22Rv1 (cell line): ENCODE data around the gene ATP5PO.

Experiments
- H3K27ac ChIP-seq: fragments of 450-650 bp; 2 replicates; pipeline ENCODE4 v1.5.1; 2017
- CTCF ChIP-seq: fragments of 450-650 bp; IDR thresholded peaks from 2 replicates; pipeline ENCODE4 v1.5.1; 2017; ENCODE audit warnings: mild to moderate bottlenecking
- ZFX ChIP-seq: fragments of 450-650 bp; IDR thresholded peaks from 2 replicates; pipeline ENCODE4 v1.6.1; 2017; ENCODE audit warnings: antibody characterized with exemption, borderline replicate concordance

The ATP5PO gene

DNA sequence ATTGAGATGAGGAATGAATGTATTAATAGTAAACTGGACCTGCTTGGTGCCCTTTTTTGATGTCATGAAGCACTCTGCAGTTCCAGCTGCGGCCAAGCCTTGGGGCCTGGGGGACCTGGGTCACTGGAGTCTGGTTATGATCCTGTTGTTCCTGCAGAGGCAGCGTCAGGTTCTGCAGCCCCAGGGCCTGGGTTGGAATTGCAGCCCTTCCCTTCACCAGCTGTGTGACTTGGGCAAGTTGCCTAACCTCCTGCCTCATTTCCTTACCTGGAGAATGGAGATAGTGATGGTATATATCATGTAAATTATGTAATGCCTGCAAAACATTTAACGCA lies 9.1 kb upstream of the ATP5PO start:
- no peak overlapping the region for H3K27ac ChIP-seq
- TF ChIP-seq ZFX (no peak), CTCF (no peak)

GRCh38 chr21:33924079-33924765 lies 8.6 kb upstream of the ATP5PO start:
- no peak overlapping the region for H3K27ac ChIP-seq
- TF ChIP-seq CTCF (peak; percentile 84), ZFX (no peak)

GRCh38 chr21:33917421-33917820 lies 1.8 kb upstream of the ATP5PO start:
- TF ChIP-seq ZFX (no peak), CTCF (no peak)
- H3K27ac ChIP-seq, result no peak overlapping the region

GRCh38 chr21:33916200-33916567 lies 580 bp upstream of the ATP5PO start:
- H3K27ac ChIP-seq, result peak overlapping the region; percentile 65
- TF ChIP-seq ZFX, result no peak
- TF ChIP-seq CTCF, result no peak

DNA sequence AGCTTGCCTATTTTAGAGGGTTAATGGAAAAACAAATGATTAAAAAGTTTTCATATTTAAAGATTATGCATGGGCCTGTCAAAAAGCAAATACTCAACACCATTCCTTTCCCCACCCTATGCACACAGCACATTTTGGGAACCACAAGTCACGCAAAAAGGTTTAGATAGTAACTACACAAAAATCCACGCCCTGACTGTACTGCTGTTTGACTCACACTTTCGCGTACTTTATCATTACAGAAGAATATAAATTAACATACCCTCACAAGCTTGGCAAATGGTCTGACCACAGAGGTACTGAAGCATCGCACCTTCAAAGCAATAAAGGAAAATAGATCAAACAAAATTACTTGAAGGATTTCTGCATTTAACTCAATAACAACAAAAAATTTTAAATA lies 1.4 kb downstream of the ATP5PO start:
- H3K27ac ChIP-seq, result peak overlapping the region; percentile 65; the same call in 1 of the 2 replicates
- TF ChIP-seq CTCF (no peak), ZFX (no peak)

DNA sequence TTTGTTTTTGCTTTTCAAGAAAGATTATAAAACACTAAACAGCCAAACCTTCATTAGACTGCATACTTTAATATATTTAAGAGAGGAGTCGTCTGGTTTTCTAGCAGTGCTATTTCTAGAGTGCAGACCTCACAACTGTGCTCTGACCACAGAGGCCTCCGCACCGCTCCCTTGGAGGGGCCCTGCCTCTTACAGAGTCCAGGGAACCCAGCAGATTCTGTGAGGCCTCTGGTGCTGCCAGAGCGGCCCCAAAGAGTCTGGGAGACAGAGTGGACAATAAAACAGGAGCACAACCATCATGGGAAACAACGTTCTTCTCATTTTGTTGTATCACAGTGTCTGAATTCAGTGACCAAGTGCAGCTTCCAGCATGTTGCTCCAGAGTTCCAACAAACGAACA lies 5.8 kb downstream of the ATP5PO start:
- no peak for TF ChIP-seq CTCF
- TF ChIP-seq ZFX, result no peak
- no peak overlapping the region for H3K27ac ChIP-seq

DNA sequence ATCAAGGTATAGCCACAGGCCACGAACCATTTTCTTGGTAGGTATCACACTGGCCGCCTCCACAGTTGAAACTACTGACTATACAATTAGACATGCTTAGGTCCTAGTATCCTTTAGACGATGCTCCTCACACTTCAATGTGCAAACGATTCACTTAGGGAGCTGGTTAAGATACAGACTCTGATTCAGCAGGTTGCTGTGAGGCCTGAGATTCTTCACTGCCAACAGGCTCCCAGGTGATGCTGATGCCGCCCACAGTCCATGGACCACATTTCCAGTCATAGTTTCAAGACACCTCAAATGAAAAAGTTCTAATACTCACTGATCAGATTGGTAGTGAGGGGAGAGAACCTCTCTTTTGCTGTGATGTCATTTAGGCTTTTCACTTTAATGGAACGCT lies 6.8 kb downstream of the ATP5PO start:
- H3K27ac ChIP-seq, result no peak overlapping the region
- no peak for TF ChIP-seq ZFX
- no peak for TF ChIP-seq CTCF
